Measurements from ENCODE around the gene ASCC1.
"Not testable (repeated sequence)": the region's sequence is repeated elsewhere in the genome, so short reads cannot be mapped to it uniquely, and the experiment has no call there.

The ASCC1 gene

DNA sequence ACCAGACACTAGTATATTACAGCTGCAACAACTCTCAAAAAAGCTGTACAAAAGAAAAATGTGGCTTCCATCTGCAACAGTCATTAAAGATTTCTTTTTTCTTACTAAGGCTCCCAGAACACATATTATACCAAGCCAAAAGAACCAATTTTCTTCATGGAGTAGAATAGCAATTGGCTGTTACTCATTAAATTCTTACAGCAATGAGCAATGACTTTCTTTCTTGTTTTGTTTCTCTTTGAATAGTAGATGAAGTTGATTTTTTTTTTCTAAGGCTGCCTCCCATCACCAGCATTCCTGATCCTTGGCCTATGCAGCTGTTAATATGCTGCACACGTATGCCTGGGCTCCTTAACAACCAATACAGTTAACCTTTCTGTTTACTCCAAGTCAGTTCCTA, 91.1 kb downstream of the ASCC1 start:
- DNase-seq (ENCODE audit: low spot score): no peak

DNA sequence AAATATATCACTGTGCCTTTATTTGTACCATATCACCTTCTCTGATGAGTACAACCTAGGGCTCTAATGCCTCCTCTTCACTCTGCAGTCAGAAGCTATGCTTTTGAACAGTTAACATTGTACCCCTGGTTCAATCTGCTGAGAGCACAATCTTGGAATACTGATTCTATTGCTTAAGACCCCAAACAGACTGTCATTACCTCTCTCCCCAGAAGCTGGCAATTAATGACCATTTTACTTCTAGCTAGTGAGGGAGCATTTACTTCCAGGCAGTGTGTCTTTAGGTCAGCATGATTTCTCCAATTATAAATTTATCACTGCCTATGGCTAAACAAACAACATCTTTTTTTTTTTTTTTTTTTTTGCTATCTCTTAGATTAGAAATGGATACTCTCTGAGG, 91.7 kb downstream of the ASCC1 start:
- no peak for DNase-seq (ENCODE audit: low spot score)

DNA sequence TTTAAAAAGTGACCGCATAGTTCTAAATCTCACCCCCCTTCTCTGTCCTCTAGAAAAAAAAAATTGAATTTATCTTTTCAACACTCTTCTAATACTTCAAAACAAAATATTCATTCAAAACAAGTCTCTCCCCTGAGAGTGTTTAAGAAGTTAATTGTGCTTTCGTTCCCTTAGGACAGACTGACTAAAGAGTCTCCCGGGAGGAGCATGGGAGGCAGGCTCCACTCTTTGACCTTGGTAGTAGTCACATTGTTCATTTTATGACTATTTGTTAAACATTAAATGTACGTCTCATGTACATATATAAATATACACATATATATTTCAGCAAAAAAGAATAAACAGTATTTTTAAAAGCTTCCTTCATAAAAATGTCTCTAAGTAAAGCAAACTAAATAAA, 92.5 kb downstream of the ASCC1 start:
- no peak for DNase-seq (ENCODE audit: low spot score)

DNA sequence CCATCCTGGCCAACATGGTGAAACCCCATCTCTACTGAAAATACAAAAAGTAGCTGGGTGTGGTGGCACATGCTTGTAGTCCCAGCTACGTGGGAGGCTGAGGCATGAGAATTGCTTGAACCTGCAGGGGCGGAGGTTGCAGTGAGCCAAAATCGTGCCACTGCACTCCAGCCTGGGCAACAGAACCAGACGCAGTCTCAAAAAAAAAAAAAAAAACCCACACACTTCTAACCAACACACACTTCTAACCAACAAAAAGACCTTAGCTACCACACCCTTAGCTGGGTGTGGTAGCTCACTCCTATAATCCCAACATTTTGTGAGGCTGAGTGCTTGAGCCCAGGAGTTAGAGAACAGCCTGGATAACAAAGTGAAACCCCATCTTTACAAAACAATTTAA, 93.9 kb downstream of the ASCC1 start:
- DNase-seq (ENCODE audit: low spot score): no peak

DNA sequence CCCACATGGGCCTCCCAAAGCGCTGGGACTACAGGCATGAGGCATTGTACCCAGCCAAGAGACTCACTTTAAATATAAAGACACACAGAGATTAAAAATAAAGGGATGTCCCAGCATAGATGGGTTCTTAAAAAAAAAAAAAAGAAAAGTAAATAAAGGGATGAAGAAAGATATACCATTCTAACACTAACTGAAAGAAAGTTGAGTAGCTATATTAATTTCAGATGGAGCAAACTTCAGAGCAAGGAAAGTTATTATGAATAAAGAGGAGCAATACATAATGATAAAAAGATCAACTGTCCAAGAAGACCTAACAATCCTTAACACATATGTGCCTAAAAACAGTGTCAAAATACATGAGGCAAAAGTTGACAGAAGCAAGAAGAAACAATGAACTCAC, 94.7 kb downstream of the ASCC1 start:
- no peak for DNase-seq (ENCODE audit: low spot score)

DNA sequence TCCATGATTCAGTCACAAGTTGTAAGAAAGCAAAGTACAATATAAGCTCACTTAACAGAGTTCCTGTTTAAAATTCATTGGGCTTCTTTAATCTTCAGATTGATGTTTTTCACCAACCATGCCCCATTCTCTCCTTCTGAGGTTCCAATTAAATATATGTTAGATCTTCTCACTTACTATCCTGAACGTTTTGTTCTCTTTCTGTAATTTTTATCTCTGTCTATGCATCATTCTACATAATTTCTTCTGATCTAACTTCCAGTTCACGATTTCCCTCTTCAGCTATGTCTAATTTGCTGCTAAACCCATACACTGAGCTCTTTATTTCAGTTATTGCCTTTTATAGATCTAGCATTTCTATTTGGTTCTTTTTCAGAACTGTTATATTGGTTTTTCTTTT, 99.7 kb downstream of the ASCC1 start:
- DNase-seq (ENCODE audit: low spot score): no peak

DNA sequence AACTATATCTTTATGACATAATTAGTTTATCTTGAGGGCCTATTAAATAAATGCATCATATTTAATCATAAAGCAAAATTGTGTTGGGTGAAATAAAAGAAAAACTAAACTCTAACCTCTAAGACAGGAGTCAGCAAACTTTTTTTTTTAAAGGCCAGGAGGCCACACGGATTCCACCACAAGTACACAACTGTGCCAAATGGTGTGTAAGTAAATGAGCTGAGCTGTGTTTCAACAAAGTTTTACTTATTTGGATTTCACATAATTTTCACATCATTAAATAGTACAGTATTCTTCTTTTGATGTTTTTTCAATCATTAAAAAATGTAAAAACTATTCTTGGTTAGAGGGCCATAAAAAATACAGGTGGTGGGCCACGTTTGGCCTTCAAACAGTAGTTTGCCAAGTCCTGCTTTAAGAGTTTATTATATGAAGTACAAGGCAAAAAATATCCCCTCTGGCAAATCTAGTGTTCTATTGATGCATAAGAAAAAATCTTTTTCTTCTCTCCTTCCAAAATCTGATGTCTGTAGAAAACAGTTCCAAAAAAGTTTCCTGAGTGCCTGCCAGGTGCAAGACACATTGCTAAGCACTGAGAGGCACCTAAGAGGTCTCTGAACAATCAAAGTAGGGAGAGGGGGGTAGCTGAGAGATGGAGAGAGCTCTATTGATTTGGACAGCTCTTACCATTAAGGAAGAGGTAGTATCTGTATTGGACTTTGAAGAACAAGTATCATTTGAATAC, 101.2 kb downstream of the ASCC1 start:
- no peak for DNase-seq (ENCODE audit: low spot score)

DNA sequence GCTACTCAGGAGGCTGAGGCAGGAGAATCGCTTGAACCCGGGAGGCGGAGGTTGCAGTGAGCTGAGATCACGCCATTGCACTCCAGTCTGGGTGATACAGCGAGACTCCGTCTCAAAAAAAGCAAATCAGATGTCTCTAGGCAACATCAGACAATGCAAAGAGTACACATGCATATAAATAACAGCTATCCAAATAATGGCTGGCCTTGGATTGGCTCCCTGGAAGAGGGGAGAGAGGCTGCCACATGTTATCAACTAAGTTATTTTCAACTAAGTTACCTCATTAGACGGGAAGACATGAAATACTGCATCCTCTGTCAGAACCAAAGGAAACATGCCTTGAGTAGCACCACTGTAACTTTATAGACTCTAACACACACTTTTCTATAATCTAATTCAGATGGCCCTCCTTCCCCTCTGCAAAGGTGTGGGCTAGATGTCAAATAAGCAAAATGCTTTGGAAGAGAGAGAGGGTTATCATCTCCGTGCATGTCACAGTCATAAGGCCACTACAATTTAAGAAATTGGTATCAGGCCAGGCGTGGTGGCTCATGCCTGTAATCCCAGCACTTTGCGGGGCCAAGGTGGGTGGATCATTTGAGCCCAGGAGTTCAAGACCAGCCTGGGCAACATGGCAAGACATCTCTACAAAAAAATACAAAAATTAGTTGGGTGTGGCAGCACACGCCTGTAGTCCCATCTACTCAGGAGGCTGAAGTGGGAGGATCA, 105.2 kb downstream of the ASCC1 start:
- no peak for DNase-seq (ENCODE audit: low spot score)

DNA sequence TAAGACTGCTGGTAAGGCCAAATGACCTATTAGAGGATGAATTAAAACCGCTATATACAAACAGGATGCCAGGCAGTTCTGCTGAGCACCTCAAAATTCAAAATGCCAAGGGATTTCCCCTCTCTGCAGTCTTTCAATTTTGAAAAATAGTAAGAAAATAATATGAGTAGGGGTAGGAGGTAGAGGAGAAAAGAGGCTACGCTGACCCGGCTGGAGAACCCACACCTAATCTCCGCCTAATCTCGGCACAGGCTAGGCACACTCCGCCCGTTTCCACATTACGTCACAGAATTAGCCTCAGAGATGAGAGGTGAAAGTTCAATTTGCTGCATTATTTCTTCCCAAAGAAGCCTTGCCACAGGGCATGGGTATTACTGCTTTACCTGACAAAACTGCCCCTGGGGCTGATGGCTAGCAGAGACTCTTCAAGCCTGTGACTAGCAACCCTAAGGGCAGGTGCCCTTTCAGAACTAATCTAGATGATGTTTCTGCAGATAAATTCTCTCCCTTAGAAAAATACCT, 106.4 kb downstream of the ASCC1 start:
- DNase-seq (ENCODE audit: low spot score): no peak

DNA sequence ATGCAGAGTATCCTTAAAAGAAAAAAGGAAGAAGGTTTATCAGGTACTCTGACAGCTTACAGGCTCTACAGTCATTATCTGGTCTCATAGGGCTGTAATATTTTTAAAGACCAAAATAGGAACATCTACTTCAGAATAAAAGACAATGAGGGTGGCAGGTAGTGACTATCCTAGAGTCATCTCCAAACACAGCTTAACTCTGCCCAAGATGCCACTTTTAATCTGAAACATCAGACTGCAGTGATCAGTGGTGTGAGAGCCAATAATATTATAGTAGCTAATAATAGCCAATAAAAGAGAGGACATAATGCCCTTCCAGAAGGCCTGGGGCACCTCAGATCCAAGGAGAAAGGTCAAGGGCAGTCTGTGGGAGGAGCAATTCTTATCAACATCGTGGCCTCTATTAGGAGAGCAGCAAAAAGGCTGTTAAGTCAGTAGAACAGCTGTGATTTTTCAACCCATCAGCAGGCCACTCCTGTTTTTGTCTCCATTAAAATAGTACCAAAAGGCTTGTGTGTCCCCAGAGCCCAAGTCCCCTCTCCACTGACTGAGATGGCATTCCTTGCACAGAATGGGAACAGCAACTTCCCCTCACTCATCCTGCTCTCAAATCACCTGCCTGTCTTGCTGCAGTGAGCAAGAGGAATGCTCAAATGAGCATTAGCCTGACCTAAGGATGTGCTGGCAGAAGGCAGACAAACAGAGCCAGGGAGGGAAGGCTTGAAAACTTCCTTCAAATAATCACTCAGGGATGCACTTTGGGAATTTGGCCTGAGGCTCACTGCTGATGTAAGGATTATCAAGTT, 107.0 kb downstream of the ASCC1 start:
- DNase-seq (ENCODE audit: low spot score): no peak

DNA sequence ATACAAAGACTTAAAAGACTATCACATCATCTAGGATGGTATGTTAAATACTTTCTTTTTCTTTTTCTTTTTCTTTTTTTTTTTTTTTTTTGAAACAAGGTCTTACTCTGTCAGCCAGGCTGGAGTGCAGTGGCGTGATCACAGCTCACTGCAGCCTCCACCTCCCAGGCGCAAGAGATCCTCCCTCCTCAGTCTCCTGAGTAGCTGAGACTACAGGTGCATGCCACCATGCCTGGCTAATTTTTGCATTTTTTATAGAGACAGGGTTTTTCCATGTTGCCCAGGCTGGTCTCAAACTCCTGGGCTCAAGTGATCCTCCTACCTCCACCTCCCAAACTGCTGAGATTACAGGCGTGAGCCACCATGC, 108.1 kb downstream of the ASCC1 start:
- DNase-seq (ENCODE audit: low spot score): not testable (repeated sequence)

DNA sequence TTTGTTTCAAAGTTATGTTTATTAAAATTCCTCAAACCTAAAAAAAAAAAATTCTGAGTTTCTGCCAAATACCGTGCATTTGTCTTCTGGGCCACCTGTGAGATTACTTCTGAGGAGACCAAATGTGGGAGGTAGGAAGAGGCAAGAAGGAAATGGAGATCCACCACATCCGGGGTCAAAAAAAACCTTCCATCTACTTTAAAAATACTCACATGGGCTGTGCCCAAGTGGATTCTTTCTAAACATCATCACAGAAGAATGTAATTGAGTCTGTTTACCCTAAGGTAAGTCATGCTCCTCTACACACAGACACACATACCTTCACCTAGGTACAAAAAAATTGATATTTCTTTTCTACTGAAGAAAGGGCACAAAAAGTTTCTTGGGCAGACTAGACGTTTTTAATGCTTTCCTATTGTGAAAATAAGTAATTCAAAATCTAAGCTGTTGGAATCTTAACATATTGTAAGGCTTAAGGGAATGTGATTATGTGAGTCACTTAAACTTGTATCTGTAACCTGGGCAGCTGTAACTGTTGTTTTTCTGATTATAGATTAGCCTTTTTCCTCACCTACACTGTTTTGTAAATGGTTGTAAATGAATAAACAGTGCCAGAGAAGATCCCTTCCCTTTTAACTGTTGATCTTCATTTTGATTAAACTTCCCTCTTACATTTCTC, 108.6 kb downstream of the ASCC1 start:
- DNase-seq (ENCODE audit: low spot score): no peak

DNA sequence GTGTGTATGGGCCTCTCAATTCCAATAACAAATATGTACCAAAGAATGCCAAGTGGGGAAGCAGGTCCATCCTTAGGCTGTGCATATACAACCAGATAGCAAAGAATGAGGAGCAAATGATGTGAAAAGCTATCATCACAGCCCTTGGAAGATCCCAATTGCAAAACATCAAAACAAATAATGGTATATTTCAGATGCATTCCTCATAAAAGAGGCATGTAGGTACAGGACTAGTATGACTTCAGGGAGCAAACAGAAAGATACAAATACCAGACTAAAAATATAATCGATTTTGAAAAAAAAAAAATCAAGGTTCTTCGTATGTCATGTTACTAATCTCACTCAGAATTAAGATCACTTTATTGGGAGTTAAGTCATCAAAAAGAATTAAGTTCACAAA, 109.2 kb downstream of the ASCC1 start:
- DNase-seq (ENCODE audit: low spot score): no peak

DNA sequence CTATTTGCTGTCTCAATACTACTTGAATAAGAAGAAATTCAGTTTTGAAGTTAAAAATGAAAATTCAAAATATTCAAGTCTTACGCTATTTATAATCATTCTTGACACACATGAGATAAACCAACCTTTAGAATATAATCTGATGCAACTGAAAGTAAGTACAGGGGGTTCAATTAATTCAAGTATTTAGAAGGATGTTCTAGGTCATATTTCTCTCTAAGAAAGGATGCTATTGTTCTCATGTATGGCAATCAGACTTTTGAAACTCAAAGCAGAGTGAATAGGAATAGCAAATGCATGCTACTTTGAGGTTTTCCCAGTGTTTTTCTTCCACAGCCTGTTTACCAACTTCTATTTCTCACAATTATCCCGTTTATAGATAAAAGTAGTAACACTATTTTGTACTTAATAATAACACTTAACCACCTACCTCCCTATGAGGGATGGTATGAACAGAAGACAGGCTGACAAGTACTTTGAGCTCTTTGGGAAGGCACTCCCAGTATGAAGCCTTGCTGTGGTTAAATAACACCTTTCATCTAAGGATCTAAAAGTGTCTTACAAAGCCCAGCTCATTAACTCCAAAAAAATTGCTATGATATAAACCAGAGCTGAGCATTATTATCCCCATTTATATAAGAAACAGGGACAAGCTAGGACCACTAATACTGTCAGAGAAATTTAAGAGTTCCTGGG, 109.8 kb downstream of the ASCC1 start:
- DNase-seq (ENCODE audit: low spot score): no peak

DNA sequence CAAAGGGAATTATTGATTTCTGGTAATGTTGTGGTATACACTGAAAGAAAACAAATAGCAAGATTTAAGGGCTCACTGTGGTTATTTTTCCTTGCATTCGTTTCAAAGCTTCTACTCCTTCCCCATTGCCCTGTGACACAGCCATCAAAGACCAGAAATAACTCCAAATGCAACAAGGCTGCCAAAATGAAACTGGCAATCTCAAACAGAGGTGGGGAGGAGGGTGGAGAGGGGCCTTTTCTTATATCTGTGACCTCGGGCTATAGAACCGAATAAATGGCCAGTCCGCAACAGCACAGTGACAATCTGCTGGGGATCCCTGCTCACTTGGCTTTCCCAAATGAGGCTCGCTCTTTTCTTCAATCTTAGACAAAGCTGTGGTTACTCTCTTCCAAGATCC, 110.4 kb downstream of the ASCC1 start:
- DNase-seq (ENCODE audit: low spot score): no peak

DNA sequence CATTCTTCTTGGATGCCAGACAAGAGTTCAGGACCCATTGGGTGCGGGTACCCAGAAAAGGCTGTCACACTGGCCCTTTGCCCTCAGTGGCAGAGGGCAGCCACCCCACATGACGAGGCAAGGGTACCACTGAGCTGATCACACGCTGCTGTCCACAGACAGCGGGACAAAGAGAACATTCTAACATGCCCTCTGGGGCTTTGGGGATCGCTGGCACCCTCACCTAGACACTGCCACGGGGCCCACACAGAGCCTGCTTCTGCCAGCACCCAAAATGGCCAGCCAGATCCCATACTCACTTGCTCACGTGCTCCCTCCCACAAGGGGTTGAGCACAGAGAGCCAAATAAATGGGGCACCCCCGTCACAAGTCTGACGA, 111.0 kb downstream of the ASCC1 start:
- no peak for DNase-seq (ENCODE audit: low spot score)

DNA sequence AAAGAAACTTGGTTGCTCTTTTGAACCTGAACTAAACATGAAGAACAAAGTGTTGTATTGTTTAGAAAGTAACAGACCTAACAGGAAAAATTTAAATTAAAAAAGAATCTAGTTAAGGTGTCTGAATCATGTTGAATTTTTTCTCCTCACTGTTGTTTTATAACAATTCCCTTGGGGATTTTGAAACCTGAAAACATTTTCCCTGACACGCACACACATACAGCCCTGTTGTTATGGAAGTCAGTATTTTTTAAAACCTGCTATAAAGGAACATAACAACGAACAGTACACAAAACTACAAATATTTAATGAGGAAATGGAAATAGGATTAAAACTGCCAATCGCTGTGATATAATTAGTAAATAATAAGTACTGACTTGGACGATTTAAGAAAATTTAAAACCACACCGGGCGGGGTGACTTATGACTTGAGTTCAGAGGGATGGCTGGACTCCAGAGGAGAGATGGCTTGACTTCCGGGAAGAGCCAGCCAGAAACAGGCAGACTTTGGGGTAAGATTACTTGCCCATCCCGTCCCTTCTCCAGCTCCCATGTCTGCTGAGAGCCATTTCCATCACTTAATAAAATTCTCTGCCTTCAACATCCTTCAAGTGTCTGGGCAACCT, 111.5 kb downstream of the ASCC1 start:
- no peak for DNase-seq (ENCODE audit: low spot score)

DNA sequence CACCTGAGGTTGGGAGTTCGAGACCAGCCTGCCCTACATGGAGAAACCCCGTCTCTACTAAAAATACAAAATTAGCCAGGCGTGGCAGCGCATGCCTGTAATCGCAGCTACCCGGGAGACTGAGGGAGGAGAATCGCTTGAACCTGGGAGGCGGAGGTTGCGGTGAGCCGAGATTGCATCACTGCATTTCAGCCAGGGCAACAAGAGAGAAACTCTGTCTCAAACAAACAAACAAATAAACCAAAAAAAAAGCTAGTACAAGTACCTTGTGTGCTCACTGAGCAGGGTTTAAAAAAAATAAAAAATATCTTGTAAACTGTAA, 116.5 kb downstream of the ASCC1 start:
- no peak for DNase-seq (ENCODE audit: low spot score)

DNA sequence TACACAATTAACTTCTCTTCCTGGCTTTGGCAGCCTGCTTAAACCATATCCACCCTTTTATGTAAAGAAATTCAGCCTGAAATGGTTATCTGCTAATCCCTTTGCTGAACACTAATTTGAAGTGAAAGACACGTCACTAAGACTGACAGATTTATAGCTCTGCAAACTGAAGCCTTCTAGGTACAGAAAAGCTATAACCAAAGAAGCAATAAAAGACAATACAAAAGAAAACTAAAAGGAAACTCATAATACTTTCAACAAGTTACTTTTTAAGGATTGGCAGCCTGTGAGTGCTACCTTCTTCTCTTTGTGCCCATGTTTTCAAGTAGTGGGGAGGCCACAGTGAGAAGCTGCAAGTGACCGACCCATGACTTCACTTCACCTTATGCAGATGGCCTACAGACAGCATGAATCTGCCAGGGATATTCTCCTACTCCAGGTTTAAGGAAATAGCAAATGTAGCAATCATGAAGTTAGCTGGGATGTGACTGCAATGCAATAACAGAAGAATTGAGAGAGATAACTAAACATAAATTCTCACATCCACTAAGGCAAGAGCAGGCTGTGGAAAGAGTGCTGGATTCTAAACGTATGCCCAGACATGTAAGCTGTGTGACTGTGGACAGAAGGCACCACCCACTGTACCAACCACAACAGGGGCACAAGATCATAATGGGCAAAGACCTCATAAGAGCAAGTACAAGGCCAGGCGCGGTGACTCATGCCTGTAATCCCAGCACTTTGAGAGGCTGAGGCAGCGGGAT, 117.1 kb downstream of the ASCC1 start:
- DNase-seq (ENCODE audit: low spot score): no peak

DNA sequence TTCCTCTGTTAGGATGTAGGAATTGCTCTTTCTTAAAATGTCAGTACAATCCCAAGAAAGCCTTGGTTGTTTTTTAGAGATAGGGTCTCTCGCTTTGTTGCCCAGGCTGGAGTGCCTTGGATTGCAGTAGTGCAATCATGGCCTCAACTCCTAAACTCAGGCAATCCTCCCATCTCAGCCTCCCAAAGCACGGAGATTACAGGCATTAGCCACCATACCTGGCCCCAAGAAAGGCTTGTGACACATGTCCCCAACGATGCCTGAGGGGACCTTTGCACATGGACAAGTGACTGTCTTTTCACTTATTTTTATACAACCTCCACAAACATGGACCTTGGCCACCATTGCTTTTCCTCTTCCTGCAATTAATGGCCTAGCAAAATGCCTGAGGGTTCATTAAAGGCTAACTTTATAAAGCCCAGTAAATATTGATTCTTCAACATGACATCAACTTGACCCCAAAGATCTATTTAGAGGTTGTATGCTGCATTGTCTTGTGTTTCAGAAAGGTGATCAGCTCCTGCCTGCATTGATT, 117.7 kb downstream of the ASCC1 start:
- no peak for DNase-seq (ENCODE audit: low spot score)
